Activated CD8-positive, alpha-beta T cell treated with anti-CD3 and anti-CD28 coated beads for 36 hours (primary cell): Measurements from ENCODE around the gene CACNA2D3. TPM values are rescaled to one million over a fixed set of nuclear protein-coding genes. Genes with fewer than 3 reads are reported as not detected.

Experiments used
- ATAC-seq: fragments of 200-7000 bp; cut with Tn5 transposase; one replicate; pipeline ENCODE4 v1.10.0; 2021; ENCODE audit warnings: mild to moderate bottlenecking, moderate library complexity
- CTCF ChIA-PET: fragments of 350-600 bp; sonication (Branson Sonifier 250); formaldehyde crosslinking; loops from one replicate; lab custom pipeline; 2021; ENCODE audit warnings: antibody characterized with exemption; lab: Charles Lee
- POLR2A ChIA-PET: fragments of 350-600 bp; sonication (Branson Sonifier 250); formaldehyde crosslinking; loops from one replicate; lab custom pipeline; 2021; ENCODE audit warnings: antibody characterized with exemption; lab: Charles Lee
- DNase-seq: peaks from one replicate; pipeline ENCODE4 v3.0.0-alpha.2; 2020
- H3K27ac Mint-ChIP-seq: one replicate; pipeline ENCODE4 v1.8.0; 2021; ENCODE audit warnings: mild to moderate bottlenecking, mixed read lengths
- H3K27me3 Mint-ChIP-seq: one replicate; pipeline ENCODE4 v1.8.0; 2021; ENCODE audit warnings: mixed read lengths
- H3K36me3 Mint-ChIP-seq: one replicate; pipeline ENCODE4 v1.8.0; 2021; ENCODE audit warnings: low read depth, mixed read lengths
- H3K4me1 Mint-ChIP-seq: one replicate; pipeline ENCODE4 v1.8.0; 2021; ENCODE audit warnings: low read depth, mixed read lengths
- H3K4me3 Mint-ChIP-seq: one replicate; pipeline ENCODE4 v1.8.0; 2021; ENCODE audit warnings: mild to moderate bottlenecking, moderate library complexity, mixed read lengths
- H3K9me3 Mint-ChIP-seq: one replicate; pipeline ENCODE4 v1.8.0; 2021; ENCODE audit warnings: mixed read lengths
- intact Hi-C: fragments of 100-400 bp; cut with micrococcal nuclease; formaldehyde crosslinking; loops from one replicate; pipeline ENCODE4 v1.10.0; 2022
- total RNA-seq, 2 experiments: library from RNA; stranded (reverse); gene quantifications; one replicate each; pipeline ENCODE4 v1.2.3, GENCODE V29; 2021
- TF ChIP-seq, protein P1 (sequence below): fragments of 200-600 bp; IDR thresholded peaks from one replicate; pipeline ENCODE4 v1.8.0; 2022; ENCODE audit warnings: antibody characterized with exemption, mild to moderate bottlenecking

The CACNA2D3 gene
- total RNA-seq, 2 experiments from 2014 or later = not detected

DNA sequence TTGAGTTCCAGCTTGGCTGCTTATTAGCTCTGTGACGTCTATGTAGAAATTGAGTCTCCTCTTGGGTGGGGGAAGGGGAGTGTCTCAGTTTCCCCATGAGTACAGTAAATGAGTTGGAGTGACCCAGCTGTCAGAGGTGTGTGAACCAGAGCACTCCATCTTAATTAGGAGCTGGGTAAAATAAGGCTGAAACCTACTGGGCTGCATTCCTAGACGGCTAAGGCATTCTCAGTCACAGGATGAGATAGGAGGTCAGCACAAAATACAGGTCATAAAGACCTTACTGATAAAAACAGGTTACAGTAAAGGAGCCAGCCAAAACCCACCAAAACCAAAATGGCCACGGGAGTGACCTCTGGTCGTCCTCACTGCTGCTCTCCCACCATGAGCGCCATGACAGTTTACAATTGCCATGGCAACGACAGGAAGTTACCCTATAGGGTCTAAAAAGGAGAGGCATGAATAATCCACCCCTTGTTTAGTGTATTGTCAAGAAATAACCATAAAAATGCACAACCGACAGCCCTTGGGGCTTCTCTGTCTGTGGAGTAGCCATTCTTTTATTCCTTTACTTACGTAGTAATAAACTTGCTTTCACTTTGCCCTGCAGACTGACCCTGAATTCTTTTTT, 222.4 kb downstream of the CACNA2D3 start:
- Mint-ChIP-seq H3K9me3 (no peaks in the 10 kb centered on the region), H3K36me3 (no peaks in the 10 kb centered on the region), H3K27me3 (peaks cover 8% of the 10 kb centered on the region), H3K27ac (no peak overlapping the region), H3K4me1 (no peaks in the 10 kb centered on the region), H3K4me3 (no peak overlapping the region)
- ChIA-PET CTCF (no interaction called here), POLR2A (no interaction called here)
- DNase-seq (no peak), ATAC-seq (no peak)
- TF ChIP-seq, protein P1, sequence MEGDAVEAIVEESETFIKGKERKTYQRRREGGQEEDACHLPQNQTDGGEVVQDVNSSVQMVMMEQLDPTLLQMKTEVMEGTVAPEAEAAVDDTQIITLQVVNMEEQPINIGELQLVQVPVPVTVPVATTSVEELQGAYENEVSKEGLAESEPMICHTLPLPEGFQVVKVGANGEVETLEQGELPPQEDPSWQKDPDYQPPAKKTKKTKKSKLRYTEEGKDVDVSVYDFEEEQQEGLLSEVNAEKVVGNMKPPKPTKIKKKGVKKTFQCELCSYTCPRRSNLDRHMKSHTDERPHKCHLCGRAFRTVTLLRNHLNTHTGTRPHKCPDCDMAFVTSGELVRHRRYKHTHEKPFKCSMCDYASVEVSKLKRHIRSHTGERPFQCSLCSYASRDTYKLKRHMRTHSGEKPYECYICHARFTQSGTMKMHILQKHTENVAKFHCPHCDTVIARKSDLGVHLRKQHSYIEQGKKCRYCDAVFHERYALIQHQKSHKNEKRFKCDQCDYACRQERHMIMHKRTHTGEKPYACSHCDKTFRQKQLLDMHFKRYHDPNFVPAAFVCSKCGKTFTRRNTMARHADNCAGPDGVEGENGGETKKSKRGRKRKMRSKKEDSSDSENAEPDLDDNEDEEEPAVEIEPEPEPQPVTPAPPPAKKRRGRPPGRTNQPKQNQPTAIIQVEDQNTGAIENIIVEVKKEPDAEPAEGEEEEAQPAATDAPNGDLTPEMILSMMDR = no peak
- intact Hi-C loops = no loop called here

DNA sequence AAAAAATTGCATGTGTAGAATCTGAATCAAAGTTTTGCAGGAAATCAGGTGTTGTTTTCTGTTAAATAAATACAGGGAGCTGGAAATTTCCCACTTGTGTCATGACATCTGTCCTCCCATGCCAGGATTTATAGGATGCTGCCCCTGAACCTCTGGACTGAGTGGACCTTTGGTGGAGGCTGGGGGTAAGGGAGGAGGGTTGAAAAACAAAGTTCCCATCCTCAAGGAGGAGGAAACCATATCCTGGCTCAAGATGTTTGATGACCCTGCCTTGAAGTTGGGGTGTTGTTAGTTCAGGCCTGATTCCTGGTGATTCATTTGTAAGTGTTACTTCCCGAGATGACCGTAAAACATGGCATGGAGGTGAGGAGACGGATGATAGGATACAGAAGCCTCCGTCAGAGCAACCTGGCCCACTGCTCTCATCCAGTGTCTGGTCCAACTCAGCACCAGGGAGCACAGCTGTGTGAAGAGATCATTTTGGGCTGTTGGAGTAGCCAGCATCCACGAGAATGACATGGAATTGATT, 223.6 kb downstream of the CACNA2D3 start:
- H3K36me3 Mint-ChIP-seq = no peaks in the 10 kb centered on the region
- TF ChIP-seq, protein P1 = no peak
- H3K27ac Mint-ChIP-seq = no peak overlapping the region
- no peaks in the 10 kb centered on the region for H3K4me1 Mint-ChIP-seq
- no peak for DNase-seq
- intact Hi-C loops = no loop called here
- ATAC-seq = no peak
- H3K27me3 Mint-ChIP-seq = peaks cover 6% of the 10 kb centered on the region
- H3K4me3 Mint-ChIP-seq = no peak overlapping the region
- no peaks in the 10 kb centered on the region for H3K9me3 Mint-ChIP-seq
- ChIA-PET POLR2A (no interaction called here), CTCF (no interaction called here)

DNA sequence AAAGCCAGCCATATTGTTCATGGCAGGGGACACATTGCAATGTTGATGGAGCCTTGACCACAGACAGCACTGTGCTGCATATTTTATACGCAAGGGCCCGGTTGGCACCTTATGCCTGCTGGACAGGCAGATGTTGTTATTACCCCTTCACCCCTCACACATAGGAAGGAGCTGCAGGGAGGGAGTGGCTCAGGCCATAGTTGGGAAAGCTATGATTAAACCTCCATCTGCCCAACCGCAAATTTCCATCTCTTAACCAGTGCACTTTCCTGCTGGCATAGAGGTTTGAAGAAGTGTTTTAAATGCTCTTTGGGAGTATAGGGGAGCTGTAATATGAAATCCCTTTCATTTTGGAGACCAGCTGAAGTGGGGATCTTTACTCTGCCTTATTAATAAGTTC, 224.7 kb downstream of the CACNA2D3 start:
- Mint-ChIP-seq H3K36me3 (no peaks in the 10 kb centered on the region), H3K27ac (no peak overlapping the region), H3K4me3 (no peak overlapping the region), H3K9me3 (no peaks in the 10 kb centered on the region), H3K27me3 (peaks cover 5% of the 10 kb centered on the region), H3K4me1 (no peaks in the 10 kb centered on the region)
- ChIA-PET CTCF (no interaction called here), POLR2A (no interaction called here)
- no peak for ATAC-seq
- intact Hi-C loops = no loop called here
- TF ChIP-seq, protein P1 = no peak
- DNase-seq = no peak

DNA sequence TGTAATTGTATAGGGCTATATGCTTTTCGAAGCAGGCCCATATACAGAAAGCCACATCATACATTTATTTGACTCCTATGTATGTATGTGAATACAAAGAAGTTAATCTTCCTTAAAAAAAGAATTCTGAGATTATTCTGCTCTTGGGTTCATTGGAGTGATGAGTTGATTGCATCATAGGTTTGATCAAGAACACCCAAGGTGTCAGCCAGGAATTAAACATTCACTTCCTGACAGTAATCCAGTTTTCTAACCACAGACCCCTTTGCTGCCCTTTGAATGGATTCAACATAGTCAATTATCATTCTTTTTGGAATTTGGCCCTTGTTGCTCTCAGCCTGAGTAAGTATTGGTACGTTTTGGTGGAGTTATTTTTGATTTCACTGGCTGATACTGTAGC, 225.6 kb downstream of the CACNA2D3 start:
- Mint-ChIP-seq H3K4me3 (no peak overlapping the region), H3K36me3 (no peaks in the 10 kb centered on the region), H3K27me3 (peaks cover 2% of the 10 kb centered on the region), H3K27ac (no peak overlapping the region), H3K4me1 (no peaks in the 10 kb centered on the region), H3K9me3 (no peaks in the 10 kb centered on the region)
- DNase-seq (no peak), ATAC-seq (no peak)
- CTCF ChIA-PET = no interaction called here
- POLR2A ChIA-PET = no interaction called here
- intact Hi-C loops = no loop called here
- TF ChIP-seq, protein P1 = no peak

DNA sequence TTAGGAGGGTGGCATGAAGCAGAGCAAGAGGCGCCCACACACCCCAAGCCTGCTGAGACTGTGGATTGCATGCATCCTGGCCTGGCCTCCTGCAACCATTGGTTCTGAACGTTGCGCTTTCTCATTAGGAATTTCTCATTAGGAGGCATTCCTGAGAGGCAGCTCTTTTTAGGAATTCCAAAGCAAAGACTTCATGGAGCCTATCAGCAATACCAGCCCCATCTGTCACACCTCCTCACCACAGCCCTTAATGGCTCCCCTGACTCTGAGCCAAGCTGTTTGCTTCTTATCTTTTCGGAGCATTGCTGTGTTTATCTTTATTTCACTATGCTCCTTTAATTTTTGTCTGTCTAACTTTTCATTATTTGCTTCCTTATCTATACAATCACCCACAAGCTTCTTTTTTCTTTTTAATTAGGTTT, 226.9 kb downstream of the CACNA2D3 start:
- Mint-ChIP-seq H3K4me3 (no peak overlapping the region), H3K4me1 (no peaks in the 10 kb centered on the region), H3K27ac (no peak overlapping the region), H3K9me3 (no peaks in the 10 kb centered on the region), H3K36me3 (no peaks in the 10 kb centered on the region), H3K27me3 (no peaks in the 10 kb centered on the region)
- ChIA-PET CTCF (no interaction called here), POLR2A (no interaction called here)
- ATAC-seq = no peak
- TF ChIP-seq, protein P1 = no peak
- intact Hi-C loops = no loop called here
- no peak for DNase-seq
